ENCODE measurements around the gene CTAGE15. TPM values are rescaled to one million over a fixed set of nuclear protein-coding genes. Genes with fewer than 3 reads are reported as not detected.
"Not testable (repeated sequence)": the region's sequence is repeated elsewhere in the genome, so short reads cannot be mapped to it uniquely, and the experiment has no call there.

Gene CTAGE15
- total RNA-seq: 1.2 TPM

- not testable (repeated sequence) for H3K27me3 ChIP-seq (ENCODE audit: insufficient read depth, low read length); H3K4me3 ChIP-seq (ENCODE audit: low read length); H3K4me1 ChIP-seq (ENCODE audit: insufficient read depth, low read length); H3K9me3 ChIP-seq (ENCODE audit: low read depth, low read length)
Measured at GRCh38 chr7:143571501-143571900, at the start of gene CTAGE15. Gene CTAGE15 (plus strand): TSS chr7:143571801. CDS start chr7:143571818, 17 bp downstream.

GRCh38 chr7:143522309-143522916 is 49.2 kb upstream of the CTAGE15 start:
- not testable (repeated sequence) for H3K4me1 ChIP-seq (ENCODE audit: insufficient read depth, low read length); H3K9me3 ChIP-seq (ENCODE audit: low read depth, low read length); H3K4me3 ChIP-seq (ENCODE audit: low read length)

DNA sequence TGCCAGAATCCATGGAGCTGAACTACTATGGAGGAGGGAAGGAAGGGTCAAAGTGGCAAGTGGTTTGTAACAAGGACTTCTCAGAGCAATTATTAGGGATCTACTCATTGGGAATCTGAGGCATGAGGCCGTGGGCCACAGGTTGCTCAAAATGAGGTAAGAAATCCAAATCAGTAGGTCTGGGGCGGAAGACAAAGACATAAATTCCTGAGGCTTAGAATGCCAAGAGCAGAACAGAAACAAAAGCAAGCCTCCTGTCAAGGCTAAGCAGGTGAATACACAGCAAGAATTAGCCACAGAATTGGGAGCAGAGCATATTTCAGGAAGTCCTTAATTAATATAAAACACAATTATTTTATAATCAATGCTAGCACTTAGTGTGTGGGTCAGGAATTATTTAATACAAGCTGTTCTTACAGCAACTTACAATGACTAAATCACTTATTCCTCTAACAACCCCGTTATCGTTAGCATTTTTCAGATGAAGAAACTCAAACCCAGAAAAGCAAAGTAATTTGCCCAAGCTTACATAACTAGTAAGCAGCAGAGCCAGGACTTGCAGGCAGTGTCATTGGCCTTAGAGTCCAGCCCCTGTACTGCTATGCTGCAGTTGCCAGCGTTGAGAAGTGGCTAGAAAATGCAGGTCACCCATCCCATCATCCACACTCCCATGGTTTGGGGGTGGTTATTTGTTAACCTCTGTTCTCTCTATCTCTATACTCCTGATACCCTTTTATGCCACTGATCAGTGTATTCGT is 40.3 kb upstream of the CTAGE15 start:
- not testable (repeated sequence) for H3K4me1 ChIP-seq (ENCODE audit: insufficient read depth, low read length); H3K9me3 ChIP-seq (ENCODE audit: low read depth, low read length); H3K4me3 ChIP-seq (ENCODE audit: low read length); H3K27me3 ChIP-seq (ENCODE audit: insufficient read depth, low read length)

More at GRCh38 chr7:143522309-143522916, 49.2 kb upstream of the CTAGE15 start:
- H3K27me3 ChIP-seq (ENCODE audit: insufficient read depth, low read length): not testable (repeated sequence)

DNA sequence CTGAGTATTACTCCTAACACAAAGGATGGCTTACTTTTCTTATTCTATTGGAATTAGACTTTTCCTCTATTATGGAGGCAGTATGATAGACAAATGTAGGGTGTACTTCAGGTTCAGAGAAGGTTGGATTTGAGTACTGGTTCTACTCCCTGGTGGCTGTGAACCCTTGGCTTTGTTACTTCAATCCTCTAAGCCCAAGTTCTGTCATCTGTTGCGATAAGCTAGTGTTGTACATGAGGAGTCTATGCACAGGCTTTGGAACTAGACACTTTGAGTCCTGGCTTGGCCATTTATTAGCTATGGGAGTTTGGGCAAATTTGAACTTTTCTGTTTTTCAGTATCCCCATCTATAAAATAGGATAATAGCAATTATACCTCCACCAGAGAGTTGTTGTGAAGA is 39.7 kb upstream of the CTAGE15 start:
- H3K9me3 ChIP-seq (ENCODE audit: low read depth, low read length); H3K27me3 ChIP-seq (ENCODE audit: insufficient read depth, low read length); H3K4me3 ChIP-seq (ENCODE audit: low read length); H3K4me1 ChIP-seq (ENCODE audit: insufficient read depth, low read length): not testable (repeated sequence)

DNA sequence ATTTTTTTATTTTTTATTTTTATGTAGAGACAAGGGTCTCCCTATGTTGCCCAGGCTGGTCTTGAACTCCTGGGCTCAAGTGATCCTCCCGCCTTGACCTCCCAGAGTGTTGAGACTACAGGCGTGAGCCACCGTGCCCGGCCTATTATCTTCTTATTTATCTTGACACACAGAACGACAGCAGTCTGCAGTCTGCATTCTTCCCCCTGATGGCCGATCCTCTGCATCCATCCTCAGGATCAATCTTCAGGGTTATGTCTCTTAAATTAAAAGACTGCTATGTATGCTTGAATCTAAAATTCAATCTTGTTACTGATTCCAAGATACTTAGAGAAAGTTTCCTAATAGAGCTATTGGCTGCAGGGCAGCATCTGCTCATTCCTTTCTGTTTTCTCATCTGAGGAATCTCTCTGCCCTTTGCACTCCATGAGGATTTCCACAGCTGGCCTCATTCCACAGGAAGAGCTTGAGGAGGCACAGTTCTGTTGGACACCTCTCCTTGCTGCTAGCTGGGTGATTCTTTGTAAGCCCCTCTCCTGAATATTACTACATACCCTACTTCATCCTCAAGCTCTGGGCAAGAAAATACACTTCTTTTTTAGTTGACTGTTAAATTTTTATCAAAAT is 38.3 kb upstream of the CTAGE15 start:
- H3K9me3 ChIP-seq (ENCODE audit: low read depth, low read length); H3K4me1 ChIP-seq (ENCODE audit: insufficient read depth, low read length); H3K27me3 ChIP-seq (ENCODE audit: insufficient read depth, low read length); H3K4me3 ChIP-seq (ENCODE audit: low read length): not testable (repeated sequence)

DNA sequence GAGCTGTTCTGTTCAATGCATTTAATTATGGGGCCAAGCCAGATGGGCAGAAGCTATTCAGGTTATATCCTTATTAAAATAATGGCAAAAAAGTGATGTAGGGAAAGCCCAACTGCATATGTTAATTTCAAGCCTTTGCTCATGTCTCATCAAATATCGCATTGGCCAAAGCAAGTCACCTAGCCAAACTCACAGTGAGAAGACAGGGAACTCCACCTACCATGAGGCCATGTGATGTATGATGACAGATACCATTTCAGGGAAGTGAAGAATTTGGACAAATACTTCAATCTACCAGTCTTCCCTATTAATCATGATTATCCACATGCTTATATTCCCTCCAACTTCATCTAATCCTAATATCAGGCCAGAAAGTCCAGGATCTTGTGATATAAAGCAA is 35.2 kb upstream of the CTAGE15 start:
- not testable (repeated sequence) for H3K27me3 ChIP-seq (ENCODE audit: insufficient read depth, low read length); H3K4me1 ChIP-seq (ENCODE audit: insufficient read depth, low read length); H3K4me3 ChIP-seq (ENCODE audit: low read length); H3K9me3 ChIP-seq (ENCODE audit: low read depth, low read length)

DNA sequence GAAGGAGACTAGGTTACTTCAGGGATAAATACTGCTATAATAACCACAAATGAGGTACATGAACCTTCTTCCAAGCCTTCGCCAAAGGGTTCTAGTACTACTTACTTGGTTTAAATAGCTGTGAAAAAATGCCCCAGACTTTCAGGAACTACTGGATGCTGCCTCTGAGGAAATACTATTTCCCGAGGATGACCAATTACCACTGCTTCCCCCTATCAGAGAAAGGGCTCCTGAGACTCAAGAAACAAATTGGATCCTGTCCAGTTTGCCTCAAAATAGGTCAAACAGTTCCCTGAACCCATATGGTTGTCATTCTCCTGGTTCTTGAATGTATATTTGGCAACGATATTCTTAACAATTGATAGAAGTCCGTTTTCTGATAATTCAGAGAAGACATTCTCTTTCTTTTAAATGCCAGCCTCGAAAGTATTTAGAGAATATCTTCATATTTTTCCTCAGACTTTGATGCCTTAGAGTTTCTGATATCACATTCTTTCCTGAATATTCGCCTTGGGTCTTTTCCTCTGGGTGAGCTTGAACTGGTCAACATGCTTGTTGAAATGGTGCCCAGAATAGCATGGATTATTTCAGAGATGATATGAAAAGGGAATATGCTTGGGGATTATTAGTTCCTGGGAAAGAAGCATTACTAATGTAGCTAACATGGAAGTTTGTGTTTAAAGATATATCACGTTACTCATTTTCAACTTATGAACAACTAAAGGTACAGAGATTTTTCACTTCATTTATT is 28.1 kb upstream of the CTAGE15 start:
- not testable (repeated sequence) for H3K4me3 ChIP-seq (ENCODE audit: low read length); H3K4me1 ChIP-seq (ENCODE audit: insufficient read depth, low read length); H3K27me3 ChIP-seq (ENCODE audit: insufficient read depth, low read length); H3K9me3 ChIP-seq (ENCODE audit: low read depth, low read length)

DNA sequence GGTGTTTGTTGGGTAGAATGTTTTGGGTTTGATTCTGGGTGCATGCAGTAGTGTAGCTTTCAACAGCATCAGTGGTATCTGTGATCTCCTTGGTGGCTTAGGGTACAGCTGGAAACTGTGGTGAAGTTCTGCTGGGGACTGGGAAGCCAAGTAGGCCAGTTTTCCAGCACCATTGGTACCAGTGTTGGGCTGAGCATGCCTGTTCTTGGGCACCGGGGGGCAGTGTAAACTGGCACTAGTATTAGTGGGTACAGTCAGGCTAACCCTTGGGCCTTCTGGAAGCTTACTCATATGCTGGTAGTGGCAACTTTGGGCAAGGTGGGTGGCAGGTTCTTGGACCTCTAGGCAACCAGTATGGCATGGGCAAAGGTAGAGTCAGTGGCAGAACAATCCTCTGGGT is 15.6 kb upstream of the CTAGE15 start:
- not testable (repeated sequence) for H3K27me3 ChIP-seq (ENCODE audit: insufficient read depth, low read length); H3K4me3 ChIP-seq (ENCODE audit: low read length); H3K9me3 ChIP-seq (ENCODE audit: low read depth, low read length); H3K4me1 ChIP-seq (ENCODE audit: insufficient read depth, low read length)

- H3K9me3 ChIP-seq (ENCODE audit: low read depth, low read length); H3K4me1 ChIP-seq (ENCODE audit: insufficient read depth, low read length); H3K4me3 ChIP-seq (ENCODE audit: low read length); H3K27me3 ChIP-seq (ENCODE audit: insufficient read depth, low read length): not testable (repeated sequence)
Measured at GRCh38 chr7:143563306-143563705, 8.3 kb upstream of the CTAGE15 start.

DNA sequence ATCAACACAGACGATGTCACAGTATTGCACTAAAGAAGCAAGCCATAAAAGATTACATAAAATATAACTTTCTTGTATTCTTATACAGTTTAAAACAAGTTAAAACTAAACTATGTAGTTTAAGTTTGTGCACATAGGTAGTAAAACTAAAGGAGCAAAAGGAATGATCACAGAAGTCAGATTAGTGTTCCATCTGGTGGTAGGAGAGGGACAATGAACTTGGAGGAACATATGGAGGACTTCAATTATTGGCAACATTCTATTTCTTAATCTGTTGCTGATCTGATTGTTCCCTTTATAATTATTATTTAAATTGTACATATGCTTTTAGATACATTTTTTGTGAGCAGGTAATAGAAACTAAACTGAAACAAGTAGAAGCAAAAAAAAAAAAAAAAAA is 5.6 kb upstream of the CTAGE15 start:
- H3K9me3 ChIP-seq (ENCODE audit: low read depth, low read length); H3K27me3 ChIP-seq (ENCODE audit: insufficient read depth, low read length); H3K4me3 ChIP-seq (ENCODE audit: low read length); H3K4me1 ChIP-seq (ENCODE audit: insufficient read depth, low read length): not testable (repeated sequence)

GRCh38 chr7:143588183-143588582 is 16.6 kb downstream of the CTAGE15 start:
- not testable (repeated sequence) for H3K4me1 ChIP-seq (ENCODE audit: insufficient read depth, low read length); H3K9me3 ChIP-seq (ENCODE audit: low read depth, low read length)

GRCh38 chr7:143589897-143590296 is 18.3 kb downstream of the CTAGE15 start:
- not testable (repeated sequence) for H3K27me3 ChIP-seq (ENCODE audit: insufficient read depth, low read length); H3K4me3 ChIP-seq (ENCODE audit: low read length); H3K9me3 ChIP-seq (ENCODE audit: low read depth, low read length); H3K4me1 ChIP-seq (ENCODE audit: insufficient read depth, low read length)

More at GRCh38 chr7:143588183-143588582, 16.6 kb downstream of the CTAGE15 start:
- not testable (repeated sequence) for H3K27me3 ChIP-seq (ENCODE audit: insufficient read depth, low read length); H3K4me3 ChIP-seq (ENCODE audit: low read length)

- H3K4me3 ChIP-seq (ENCODE audit: low read length); H3K27me3 ChIP-seq (ENCODE audit: insufficient read depth, low read length); H3K9me3 ChIP-seq (ENCODE audit: low read depth, low read length); H3K4me1 ChIP-seq (ENCODE audit: insufficient read depth, low read length): not testable (repeated sequence)
Measured at GRCh38 chr7:143598086-143598485, 26.5 kb downstream of the CTAGE15 start.

DNA sequence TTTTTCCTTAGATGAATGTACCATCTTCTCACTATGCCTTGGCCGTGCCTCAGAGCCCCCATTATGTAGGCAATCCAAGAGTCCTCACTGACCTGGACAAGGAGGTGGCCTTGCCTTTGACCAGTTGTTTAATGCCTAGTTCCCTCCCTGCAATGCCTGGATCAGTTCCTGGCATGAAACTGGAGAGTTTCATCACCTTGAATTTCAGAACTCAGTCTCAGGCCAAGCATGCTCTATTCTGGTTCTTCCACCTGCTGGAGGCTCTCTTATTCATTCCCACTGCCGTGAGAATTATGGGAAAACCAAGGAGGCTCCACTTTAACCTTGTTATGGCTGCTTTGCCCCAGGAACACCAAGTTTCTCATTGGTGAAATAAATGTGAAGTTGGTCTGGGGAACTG is 31.9 kb downstream of the CTAGE15 start:
- not testable (repeated sequence) for H3K4me3 ChIP-seq (ENCODE audit: low read length); H3K27me3 ChIP-seq (ENCODE audit: insufficient read depth, low read length); H3K4me1 ChIP-seq (ENCODE audit: insufficient read depth, low read length); H3K9me3 ChIP-seq (ENCODE audit: low read depth, low read length)

- not testable (repeated sequence) for H3K9me3 ChIP-seq (ENCODE audit: low read depth, low read length); H3K4me3 ChIP-seq (ENCODE audit: low read length); H3K4me1 ChIP-seq (ENCODE audit: insufficient read depth, low read length); H3K27me3 ChIP-seq (ENCODE audit: insufficient read depth, low read length)
Measured at GRCh38 chr7:143606088-143606487, 34.5 kb downstream of the CTAGE15 start.
